Esophagus muscularis mucosa (tissue), 3 donors: ENCODE data around the gene GLIS2.

ENCODE experiments used
- EP300 ChIP-seq: sonication (generic); formaldehyde crosslinking; IDR thresholded peaks from one replicate; pipeline ENCODE4 v1.6.1; 2017; ENCODE audit warnings: antibody characterized with exemption
- TF ChIP-seq, protein P1 (sequence below), 3 experiments: fragments of 200-600 bp in 2 of 3; fragments of 450-650 bp in 1 of 3; sonication (generic) in 2 of 3; IDR thresholded peaks; one replicate each; pipeline ENCODE4 v1.5.1; 2017 to 2019; ENCODE audit warnings: antibody characterized with exemption in 3 of 3, mild to moderate bottlenecking in 2 of 3, moderate library complexity in 1 of 3

- TF ChIP-seq, protein P1, sequence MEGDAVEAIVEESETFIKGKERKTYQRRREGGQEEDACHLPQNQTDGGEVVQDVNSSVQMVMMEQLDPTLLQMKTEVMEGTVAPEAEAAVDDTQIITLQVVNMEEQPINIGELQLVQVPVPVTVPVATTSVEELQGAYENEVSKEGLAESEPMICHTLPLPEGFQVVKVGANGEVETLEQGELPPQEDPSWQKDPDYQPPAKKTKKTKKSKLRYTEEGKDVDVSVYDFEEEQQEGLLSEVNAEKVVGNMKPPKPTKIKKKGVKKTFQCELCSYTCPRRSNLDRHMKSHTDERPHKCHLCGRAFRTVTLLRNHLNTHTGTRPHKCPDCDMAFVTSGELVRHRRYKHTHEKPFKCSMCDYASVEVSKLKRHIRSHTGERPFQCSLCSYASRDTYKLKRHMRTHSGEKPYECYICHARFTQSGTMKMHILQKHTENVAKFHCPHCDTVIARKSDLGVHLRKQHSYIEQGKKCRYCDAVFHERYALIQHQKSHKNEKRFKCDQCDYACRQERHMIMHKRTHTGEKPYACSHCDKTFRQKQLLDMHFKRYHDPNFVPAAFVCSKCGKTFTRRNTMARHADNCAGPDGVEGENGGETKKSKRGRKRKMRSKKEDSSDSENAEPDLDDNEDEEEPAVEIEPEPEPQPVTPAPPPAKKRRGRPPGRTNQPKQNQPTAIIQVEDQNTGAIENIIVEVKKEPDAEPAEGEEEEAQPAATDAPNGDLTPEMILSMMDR (IDR thresholded peaks at IDR 0.05) = no peak
- no peak for TF ChIP-seq EP300
Observed at GRCh38 chr16:4295581-4295980, 20.3 kb upstream of the GLIS2 start.
